OCI-LY1 (cell line): ENCODE data around the gene TMEM151B.

Source experiments
- CTCF ChIP-seq: fragments of 200-600 bp; sonication (generic), shearing (Covaris generic); IDR thresholded peaks from 2 replicates; pipeline ENCODE4 v1.5.1; 2017; ENCODE audit warnings: mild to moderate bottlenecking, antibody characterized with exemption, low read length, moderate library complexity, mixed read lengths
- EZH2 ChIP-seq: fragments of 200-600 bp; sonication (generic), shearing (Covaris generic); IDR thresholded peaks from 2 replicates; pipeline ENCODE4 v1.8.0; 2017; ENCODE audit warnings: borderline replicate concordance, mixed run types, mild to moderate bottlenecking, antibody characterized with exemption, low read length, moderate library complexity, mixed read lengths

GRCh38 chr6:44273617-44274016 lies 3.4 kb downstream of the TMEM151B start:
- TF ChIP-seq CTCF (no peak), EZH2 (no peak)
